HepG2 (cell line): Measurements from ENCODE around the gene LRRC32. TPM values are rescaled to one million over a fixed set of nuclear protein-coding genes. Genes with fewer than 3 reads are reported as not detected.

Experiments
- ATAC-seq: fragments of 200-7000 bp; cut with Tn5 transposase; 3 replicates; pipeline ENCODE4 v1.9.1; 2020; ENCODE audit warnings: mild to moderate bottlenecking, moderate library complexity
- BruUV-seq: library from RNA; stranded (reverse); fragments of 400-500 nt; replicated peaks from 2 replicates; lab custom pipeline; 2021; lab: Mats Ljungman, UMichigan
- CTCF ChIA-PET: fragments of 300-600 bp; formaldehyde crosslinking; extraction: SDS; loops from one replicate; lab custom pipeline; 2021; ENCODE audit warnings: low total read pairs, inconsistent platforms, low intra/inter-chr PET ratio; lab: Yijun Ruan, JAX
- POLR2A ChIA-PET: fragments of 350-600 bp; sonication (Branson Sonifier 250); formaldehyde crosslinking; loops from one replicate; lab custom pipeline; 2020; ENCODE audit warnings: antibody characterized with exemption, inconsistent platforms; lab: Yijun Ruan, JAX
- DNase-seq: peaks from one replicate; pipeline ENCODE4 v3.0.0-alpha.2; 2015; ENCODE audit warnings: low spot score
- FAIRE-seq: peaks from 3 replicates; lab custom pipeline; 2011; peaks lifted over from hg19 to GRCh38; lab: Jason Lieb, UNC
- H2AFZ ChIP-seq: one replicate; pipeline ENCODE4 v1.6.1; 2011; ENCODE audit warnings: low read length, inconsistent platforms
- H3K27ac ChIP-seq: fragments of 300-600 bp; 3 replicates; pipeline ENCODE4 v1.8.0; 2011; ENCODE audit warnings: mixed run types, mild to moderate bottlenecking, mixed read lengths, low read length, inconsistent platforms; ENCODE audit not compliant: insufficient read depth; ENCODE audit errors: extremely low read length
- H3K27me3 ChIP-seq, 2 experiments: fragments of 200-600 bp in 1 of 2; 2 replicates in 1 of 2; 3 replicates in 1 of 2; pipeline versions ENCODE4 v1.6.0 to v1.8.0; 2011; ENCODE audit warnings: low read length in 2 of 2, mild to moderate bottlenecking in 2 of 2, moderate library complexity in 2 of 2, inconsistent platforms in 1 of 2; ENCODE audit not compliant: insufficient read depth in 2 of 2, control insufficient read depth in 1 of 2
- H3K36me3 ChIP-seq, 2 experiments: fragments of 200-600 bp in 1 of 2; replicated peaks in 1 of 2; 2 replicates in 1 of 2; 3 replicates in 1 of 2; pipeline versions ENCODE4 v1.5.1 to v1.8.0; 2011; ENCODE audit warnings: low read length in 2 of 2, inconsistent platforms in 1 of 2; ENCODE audit not compliant: insufficient read depth in 2 of 2, control insufficient read depth in 1 of 2
- H3K4me1 ChIP-seq: 2 replicates; pipeline ENCODE4 v1.5.1; 2012; ENCODE audit warnings: low read length, inconsistent platforms; ENCODE audit not compliant: insufficient read depth
- H3K4me2 ChIP-seq: 2 replicates; pipeline ENCODE4 v1.6.0; 2011; ENCODE audit warnings: low read depth, low read length, inconsistent platforms
- H3K4me3 ChIP-seq, 3 experiments: fragments of 200-600 bp in 1 of 3; sonication (generic), shearing (Covaris generic) in 1 of 3; replicated peaks in 1 of 3; 2 replicates each; pipeline ENCODE4 v1.5.1; 2011 to 2016; ENCODE audit warnings: low read length in 3 of 3, inconsistent platforms in 2 of 3, low read depth in 2 of 3, mild to moderate bottlenecking in 2 of 3, control low read depth in 1 of 3, mixed read lengths in 1 of 3; ENCODE audit not compliant: insufficient read depth in 1 of 3
- H3K79me2 ChIP-seq: one replicate; pipeline ENCODE4 v1.6.1; 2011; ENCODE audit warnings: low read length, inconsistent platforms; ENCODE audit not compliant: insufficient read depth
- H3K9ac ChIP-seq: 2 replicates; pipeline ENCODE4 v1.6.0; 2011; ENCODE audit warnings: mild to moderate bottlenecking, low read depth, low read length, inconsistent platforms; ENCODE audit not compliant: insufficient read depth
- H3K9me3 ChIP-seq: 2 replicates; pipeline ENCODE4 v1.5.1; 2012; ENCODE audit warnings: mild to moderate bottlenecking, low read length
- H4K20me1 ChIP-seq: 2 replicates; pipeline ENCODE4 v1.6.0; 2011; ENCODE audit warnings: inconsistent platforms, mild to moderate bottlenecking, low read length, moderate library complexity; ENCODE audit not compliant: insufficient read depth
- CEBPB ChIP-seq: IDR thresholded peaks from 2 replicates; pipeline ENCODE4 v1.6.1; 2011; ENCODE audit warnings: low read depth, low read length, improper control_type of control experiment, borderline replicate concordance
- HES4 ChIP-seq: sonication (generic); formaldehyde crosslinking; IDR thresholded peaks from 2 replicates; pipeline ENCODE4 v1.9.0; 2021; ENCODE audit warnings: mild to moderate bottlenecking, missing genetic modification reagents, borderline replicate concordance
- SALL2 ChIP-seq: sonication (generic); formaldehyde crosslinking; IDR thresholded peaks from 2 replicates; pipeline ENCODE4 v1.8.1; 2023; ENCODE audit warnings: mild to moderate bottlenecking, missing genetic modification reagents, inconsistent platforms
- SIN3A ChIP-seq: IDR thresholded peaks from 2 replicates; pipeline ENCODE4 v1.6.1; 2011; ENCODE audit warnings: low read depth, mild to moderate bottlenecking, control low read depth, low read length, borderline replicate concordance
- SMAD3 ChIP-seq: sonication (generic); formaldehyde crosslinking; IDR thresholded peaks from 2 replicates; pipeline ENCODE4 v1.4.0; 2020; ENCODE audit warnings: missing genetic modification reagents
- ZNF326 ChIP-seq: sonication (generic); formaldehyde crosslinking; IDR thresholded peaks from 2 replicates; pipeline ENCODE4 v1.4.0; 2020; ENCODE audit warnings: missing genetic modification reagents, borderline replicate concordance
- WGBS: methylation state at CpG from one replicate; pipeline ENCODE4 v1.1.6; 2017; ENCODE audit warnings: low lambda C conversion rate; 5-methylcytosine and 5-hydroxymethylcytosine counted together
- in situ Hi-C: cut with HindIII; loops from 2 replicates; pipeline ENCODE4 v1.10.0; 2017; ENCODE audit warnings: low pct_unique_long_range_greater_than_20kb; ENCODE audit not compliant: extremely low pct_ligation_motif_present
- intact Hi-C: fragments of 100-400 bp; cut with micrococcal nuclease; formaldehyde crosslinking; loops from one replicate; pipeline ENCODE4 v1.10.0; 2022; ENCODE audit not compliant: unreplicated experiment
- polyA plus RNA-seq, 8 experiments: library from polyadenylated mRNA; depleted of rRNA in 3 of 8; stranded (reverse) in 7 of 8; unstranded in 1 of 8; fragments of >200 nt; fragmentation: Illumina TruSeq in 4 of 8; extraction: Trizol in 4 of 8; gene quantifications; 2 replicates each; pipeline versions ENCODE4 v1.2.1 to v1.2.3, GENCODE V29; 2011 to 2016; ENCODE audit warnings: low read depth in 4 of 8, missing spikeins in 1 of 8, mixed read lengths in 1 of 8; ENCODE audit not compliant: insufficient read depth in 1 of 8
- total RNA-seq, 5 experiments: library from RNA; depleted of rRNA; stranded (reverse); fragments of >200 nt; fragmentation: Illumina TruSeq; extraction: Trizol; gene quantifications; 2 replicates each; pipeline ENCODE4 v1.2.3, GENCODE V29; 2016; ENCODE audit warnings: low read depth in 1 of 5
- TF ChIP-seq, protein P1 (sequence below): sonication (generic); formaldehyde crosslinking; IDR thresholded peaks from 2 replicates; pipeline ENCODE4 v1.5.1; 2020; ENCODE audit warnings: missing genetic modification reagents, mild to moderate bottlenecking, borderline replicate concordance

Gene LRRC32
- total and polyA plus RNA-seq, 2 of the 13 experiments (the other 11 are each of a cell fraction or from before 2014, with no cell fraction given) = 0.07 TPM; not detected in 1

- peak; percentile 93 for TF ChIP-seq CEBPB
- TF ChIP-seq, protein P1, sequence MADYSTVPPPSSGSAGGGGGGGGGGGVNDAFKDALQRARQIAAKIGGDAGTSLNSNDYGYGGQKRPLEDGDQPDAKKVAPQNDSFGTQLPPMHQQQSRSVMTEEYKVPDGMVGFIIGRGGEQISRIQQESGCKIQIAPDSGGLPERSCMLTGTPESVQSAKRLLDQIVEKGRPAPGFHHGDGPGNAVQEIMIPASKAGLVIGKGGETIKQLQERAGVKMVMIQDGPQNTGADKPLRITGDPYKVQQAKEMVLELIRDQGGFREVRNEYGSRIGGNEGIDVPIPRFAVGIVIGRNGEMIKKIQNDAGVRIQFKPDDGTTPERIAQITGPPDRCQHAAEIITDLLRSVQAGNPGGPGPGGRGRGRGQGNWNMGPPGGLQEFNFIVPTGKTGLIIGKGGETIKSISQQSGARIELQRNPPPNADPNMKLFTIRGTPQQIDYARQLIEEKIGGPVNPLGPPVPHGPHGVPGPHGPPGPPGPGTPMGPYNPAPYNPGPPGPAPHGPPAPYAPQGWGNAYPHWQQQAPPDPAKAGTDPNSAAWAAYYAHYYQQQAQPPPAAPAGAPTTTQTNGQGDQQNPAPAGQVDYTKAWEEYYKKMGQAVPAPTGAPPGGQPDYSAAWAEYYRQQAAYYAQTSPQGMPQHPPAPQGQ (CRISPR knock-in tag) = no peak
- TF ChIP-seq, all 625 proteins: peak for 2
Observed at GRCh38 chr11:76690736-76691135, 20.2 kb upstream of the LRRC32 start (continued).

DNA sequence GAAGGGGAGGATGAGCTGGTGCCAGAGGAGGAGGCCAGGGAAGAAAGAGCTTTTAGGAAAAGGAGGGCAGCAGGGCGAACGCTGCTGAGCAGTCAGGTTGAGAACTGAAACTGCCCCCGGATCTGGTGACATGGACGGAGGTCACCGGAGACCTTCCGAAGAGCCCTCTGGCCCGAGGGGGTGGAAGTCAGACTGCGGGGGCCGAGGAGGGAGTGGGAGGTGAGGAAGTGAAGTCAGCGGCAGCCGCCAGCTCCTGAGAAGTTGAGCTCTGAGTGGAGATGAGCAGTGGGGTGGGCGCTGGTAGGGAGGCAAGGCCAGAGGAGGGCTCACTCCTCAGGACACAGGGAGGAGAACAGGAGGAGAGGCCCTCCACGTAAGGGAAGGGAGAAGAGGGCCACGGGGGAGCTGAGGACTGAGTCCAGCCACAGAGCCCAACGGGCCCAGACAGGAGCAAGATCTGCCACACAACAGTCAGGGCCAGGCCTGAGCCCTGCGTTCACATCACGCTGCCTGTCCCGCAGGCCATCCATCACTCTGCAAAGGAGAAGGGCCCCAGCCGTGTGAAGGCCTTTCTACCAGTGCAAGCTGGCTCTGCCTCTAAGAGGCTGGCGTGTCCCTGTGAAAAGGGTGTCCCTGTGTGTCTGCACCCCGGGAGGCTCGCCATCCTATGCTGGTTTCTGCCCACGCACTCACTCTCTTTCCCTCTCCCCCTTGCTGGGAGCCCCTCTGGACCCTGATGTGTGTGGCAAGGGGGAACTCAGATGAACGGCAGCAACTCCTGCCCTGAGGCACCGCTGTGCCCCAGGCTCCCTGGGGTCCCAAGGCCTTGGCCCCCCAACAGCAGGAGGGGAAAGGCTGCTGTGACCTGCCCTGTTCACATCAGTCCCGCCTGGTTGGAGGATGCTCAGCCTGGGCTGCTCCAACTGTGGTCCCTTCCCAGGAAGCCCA lies 19.0 kb upstream of the LRRC32 start:
- DNase-seq (no peak), FAIRE-seq (no peak), ATAC-seq (no peak; the same call in 2 of the 3 replicates)
- H3K4me1 ChIP-seq = no peaks in the 10 kb centered on the region
- H4K20me1 ChIP-seq = no peaks in the 10 kb centered on the region
- H3K79me2 ChIP-seq = no peaks in the 10 kb centered on the region
- ChIA-PET POLR2A (no interaction called here), CTCF (no interaction called here)
- no peaks in the 10 kb centered on the region for H3K36me3 ChIP-seq
- WGBS = 28% methylated on average over 16 of the region's 26 CpGs
- H3K27me3 ChIP-seq = peaks cover 7 to 46% of the 10 kb centered on the region in 2 experiments; a peak in 3 of 5 replicates
- no peak overlapping the region for H2AFZ ChIP-seq
- in situ Hi-C loops (no loop called here), intact Hi-C loops (loop anchor here (5.0 kb wide), 1 partner anchor 1497 kb away; no protein-coding TSS in a partner anchor)
- H3K27ac ChIP-seq = no peak overlapping the region
- H3K9ac ChIP-seq = no peak overlapping the region
- no peak overlapping the region; the same call in 1 of the 2 replicates for H3K4me2 ChIP-seq
- TF ChIP-seq SIN3A (no peak), ZNF326 (CRISPR knock-in tag) (no peak), SMAD3 (CRISPR knock-in tag) (no peak), HES4 (CRISPR knock-in tag) (no peak), SALL2 (CRISPR knock-in tag) (no peak)
- no peak overlapping the region for H3K4me3 ChIP-seq
- H3K9me3 ChIP-seq = no peaks in the 10 kb centered on the region
- BruUV-seq = no TSS peak
